Measurements from ENCODE around the gene ABCC8. TPM values are rescaled to one million over a fixed set of nuclear protein-coding genes. Genes with fewer than 3 reads are reported as not detected.

The ABCC8 gene
- total and polyA plus RNA-seq, 4 experiments from 2014 or later: not detected

DNA sequence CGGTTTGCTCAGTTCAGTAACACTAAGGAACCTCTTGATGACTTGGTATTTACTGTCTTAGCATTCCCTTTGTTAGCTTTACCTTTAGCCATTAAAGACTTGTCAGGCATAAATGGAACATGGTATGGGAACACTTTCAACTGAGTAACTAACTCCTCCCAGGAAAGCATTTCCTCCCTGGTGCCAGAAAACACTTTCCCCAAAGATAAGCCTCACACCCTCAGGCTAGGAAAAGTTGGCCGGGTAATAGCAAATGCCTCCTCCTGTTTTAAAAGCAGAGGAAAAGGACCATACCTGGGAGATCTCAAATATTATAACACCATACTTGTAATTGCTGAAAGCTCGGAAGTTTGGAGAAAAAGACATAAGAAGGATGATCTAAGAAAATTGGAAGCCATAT is 100.2 kb downstream of the ABCC8 start:
- CTCF ChIA-PET (ENCODE audit: partially characterized antibody): no interaction called here
- Histone ChIP-seq H3K4me3 (ENCODE audit: low read length in 2 of 2) (no peak overlapping the region), H3K27ac (ENCODE audit: low read depth, low read length) (no peak overlapping the region), H3K27me3 (ENCODE audit: insufficient read depth, low read length) (no peaks in the 10 kb centered on the region), H3K9me3 (ENCODE audit: control insufficient read depth in 1 of 2, low read length in 2 of 2) (peaks cover 0 to 14% of the 10 kb centered on the region in 2 donors), H3K4me1 (ENCODE audit: insufficient read depth, low read length) (no peaks in the 10 kb centered on the region), H3K36me3 (ENCODE audit: insufficient read depth, low read length) (no peaks in the 10 kb centered on the region)
- Mint-ChIP-seq H3K27me3 (no peaks in the 10 kb centered on the region), H3K4me3 (no peak overlapping the region), H3K4me1 (no peaks in the 10 kb centered on the region), H3K9me3 (peaks cover 0 to 29% (median 16%) of the 10 kb centered on the region in 8 donors), H3K27ac (no peak overlapping the region), H3K36me3 (peaks cover 18 to 33% of the 10 kb centered on the region in 2 donors)
- POLR2A ChIA-PET (ENCODE audit: partially characterized antibody): no interaction called here
- intact Hi-C loops (cut with micrococcal nuclease): no loop called here
- DNase-seq: no peak

- Mint-ChIP-seq H3K27ac (no peak overlapping the region), H3K27me3 (no peaks in the 10 kb centered on the region), H3K9me3 (peaks cover 0 to 39% (median 26%) of the 10 kb centered on the region in 8 donors), H3K4me1 (no peaks in the 10 kb centered on the region), H3K4me3 (no peak overlapping the region), H3K36me3 (peaks cover 28 to 43% of the 10 kb centered on the region in 2 donors)
- H3K9me3 ChIP-seq (ENCODE audit: control insufficient read depth in 1 of 2, low read length in 2 of 2): peaks cover 0 to 24% of the 10 kb centered on the region in 2 donors
- H3K27ac ChIP-seq (ENCODE audit: low read depth, low read length): no peak overlapping the region
- H3K4me3 ChIP-seq (ENCODE audit: low read length in 2 of 2): no peak overlapping the region
- DNase-seq: no peak
- no peaks in the 10 kb centered on the region for H3K36me3 ChIP-seq (ENCODE audit: insufficient read depth, low read length)
- ChIA-PET CTCF (ENCODE audit: partially characterized antibody) (interaction anchor here (0.9 to 2.0 kb wide), 4 partner anchors 8 to 13 kb away, joined by 3 to 6 read pairs (median 4); partner anchors contain the start of gene KCNJ11), POLR2A (ENCODE audit: partially characterized antibody) (no interaction called here)
- no peaks in the 10 kb centered on the region for H3K27me3 ChIP-seq (ENCODE audit: insufficient read depth, low read length)
- intact Hi-C loops (cut with micrococcal nuclease): no loop called here
- H3K4me1 ChIP-seq (ENCODE audit: insufficient read depth, low read length): no peaks in the 10 kb centered on the region
Measured at GRCh38 chr11:17375547-17375946, 101.1 kb downstream of the ABCC8 start.

GRCh38 chr11:17371614-17372013 is 105.0 kb downstream of the ABCC8 start:
- intact Hi-C loops (cut with micrococcal nuclease): no loop called here
- H3K9me3 Mint-ChIP-seq: peaks cover 0 to 58% (median 42%) of the 10 kb centered on the region in 8 donors
- Histone ChIP-seq H3K4me3 (ENCODE audit: low read length in 2 of 2) (no peak overlapping the region), H3K27me3 (ENCODE audit: insufficient read depth, low read length) (no peaks in the 10 kb centered on the region), H3K9me3 (ENCODE audit: control insufficient read depth in 1 of 2, low read length in 2 of 2) (peaks cover 0 to 26% of the 10 kb centered on the region in 2 donors), H3K36me3 (ENCODE audit: insufficient read depth, low read length) (no peaks in the 10 kb centered on the region), H3K4me1 (ENCODE audit: insufficient read depth, low read length) (no peaks in the 10 kb centered on the region), H3K27ac (ENCODE audit: low read depth, low read length) (no peak overlapping the region)
- peaks cover 53 to 73% of the 10 kb centered on the region in 2 donors for H3K36me3 Mint-ChIP-seq
- ChIA-PET CTCF (ENCODE audit: partially characterized antibody) (no interaction called here), POLR2A (ENCODE audit: partially characterized antibody) (no interaction called here)
- H3K27me3 Mint-ChIP-seq: no peaks in the 10 kb centered on the region
- H3K4me3 Mint-ChIP-seq: no peak overlapping the region
- no peak overlapping the region for H3K27ac Mint-ChIP-seq
- DNase-seq: no peak
- H3K4me1 Mint-ChIP-seq: no peaks in the 10 kb centered on the region

- POLR2A ChIA-PET (ENCODE audit: partially characterized antibody): no interaction called here
- Histone ChIP-seq H3K4me1 (ENCODE audit: insufficient read depth, low read length) (no peaks in the 10 kb centered on the region), H3K9me3 (ENCODE audit: control insufficient read depth in 1 of 2, low read length in 2 of 2) (peaks cover 0 to 26% of the 10 kb centered on the region in 2 donors), H3K36me3 (ENCODE audit: insufficient read depth, low read length) (no peaks in the 10 kb centered on the region), H3K27me3 (ENCODE audit: insufficient read depth, low read length) (no peaks in the 10 kb centered on the region), H3K27ac (ENCODE audit: low read depth, low read length) (no peak overlapping the region), H3K4me3 (ENCODE audit: low read length in 2 of 2) (no peak overlapping the region)
- intact Hi-C loops (cut with micrococcal nuclease): no loop called here
- no peak for DNase-seq
- Mint-ChIP-seq H3K4me3 (no peak overlapping the region), H3K27ac (no peak overlapping the region), H3K9me3 (peaks cover 0 to 58% (median 42%) of the 10 kb centered on the region in 8 donors), H3K27me3 (no peaks in the 10 kb centered on the region), H3K4me1 (no peaks in the 10 kb centered on the region), H3K36me3 (peaks cover 53 to 73% of the 10 kb centered on the region in 2 donors)
- CTCF ChIA-PET (ENCODE audit: partially characterized antibody): interaction anchor here (2.3 kb wide), 1 partner anchor 14 kb away, joined by 9 read pairs; no protein-coding TSS in a partner anchor
Measured at GRCh38 chr11:17369684-17370243, 106.9 kb downstream of the ABCC8 start.

GRCh38 chr11:17369094-17369493 is 107.6 kb downstream of the ABCC8 start:
- no peak for DNase-seq
- H3K36me3 Mint-ChIP-seq: peaks cover 52 to 67% of the 10 kb centered on the region in 2 donors
- H3K27me3 Mint-ChIP-seq: no peaks in the 10 kb centered on the region
- ChIA-PET CTCF (ENCODE audit: partially characterized antibody) (interaction anchor here (2.3 kb wide), 1 partner anchor 15 kb away, joined by 9 read pairs; no protein-coding TSS in a partner anchor), POLR2A (ENCODE audit: partially characterized antibody) (no interaction called here)
- no peak overlapping the region for H3K27ac Mint-ChIP-seq
- Histone ChIP-seq H3K27ac (ENCODE audit: low read depth, low read length) (no peak overlapping the region), H3K27me3 (ENCODE audit: insufficient read depth, low read length) (no peaks in the 10 kb centered on the region), H3K9me3 (ENCODE audit: control insufficient read depth in 1 of 2, low read length in 2 of 2) (peaks cover 0 to 26% of the 10 kb centered on the region in 2 donors), H3K4me3 (ENCODE audit: low read length in 2 of 2) (no peak overlapping the region), H3K4me1 (ENCODE audit: insufficient read depth, low read length) (no peaks in the 10 kb centered on the region), H3K36me3 (ENCODE audit: insufficient read depth, low read length) (no peaks in the 10 kb centered on the region)
- H3K4me1 Mint-ChIP-seq: no peaks in the 10 kb centered on the region
- peaks cover 0 to 55% (median 42%) of the 10 kb centered on the region in 8 donors for H3K9me3 Mint-ChIP-seq
- intact Hi-C loops (cut with micrococcal nuclease): no loop called here
- H3K4me3 Mint-ChIP-seq: no peak overlapping the region

DNA sequence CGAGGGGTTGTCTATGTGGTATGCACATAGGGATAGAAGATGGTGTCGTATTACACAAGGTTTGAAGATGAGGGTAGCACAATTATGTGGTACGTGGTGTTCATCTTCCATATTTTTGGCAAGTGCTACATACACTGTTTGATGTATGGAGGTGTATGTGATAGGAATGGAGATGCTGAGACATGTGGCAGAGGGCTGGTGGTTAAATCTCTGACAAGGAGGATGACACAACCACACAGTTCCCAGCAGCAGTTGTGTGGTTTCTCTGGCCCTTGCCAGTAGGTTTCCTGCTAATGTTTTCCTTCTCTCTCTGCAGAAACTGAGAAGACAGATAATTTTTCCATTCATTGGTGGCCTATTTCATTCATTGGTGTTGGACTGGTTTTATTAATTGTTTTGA is 108.1 kb downstream of the ABCC8 start:
- H3K36me3 ChIP-seq (ENCODE audit: insufficient read depth, low read length): no peaks in the 10 kb centered on the region
- Mint-ChIP-seq H3K4me1 (no peaks in the 10 kb centered on the region), H3K36me3 (peaks cover 52 to 65% of the 10 kb centered on the region in 2 donors), H3K27me3 (no peaks in the 10 kb centered on the region), H3K9me3 (peaks cover 0 to 52% (median 40%) of the 10 kb centered on the region in 8 donors), H3K4me3 (no peak overlapping the region), H3K27ac (no peak overlapping the region)
- CTCF ChIA-PET (ENCODE audit: partially characterized antibody): interaction anchor here (2.1 kb wide), 1 partner anchor 14 kb away, joined by 15 read pairs; no protein-coding TSS in a partner anchor
- no peaks in the 10 kb centered on the region for H3K4me1 ChIP-seq (ENCODE audit: insufficient read depth, low read length)
- no peak overlapping the region for H3K27ac ChIP-seq (ENCODE audit: low read depth, low read length)
- H3K9me3 ChIP-seq (ENCODE audit: control insufficient read depth in 1 of 2, low read length in 2 of 2): peaks cover 0 to 26% of the 10 kb centered on the region in 2 donors
- H3K4me3 ChIP-seq (ENCODE audit: low read length in 2 of 2): no peak overlapping the region
- no peaks in the 10 kb centered on the region for H3K27me3 ChIP-seq (ENCODE audit: insufficient read depth, low read length)
- DNase-seq: no peak
- intact Hi-C loops (cut with micrococcal nuclease): no loop called here
- POLR2A ChIA-PET (ENCODE audit: partially characterized antibody): no interaction called here

DNA sequence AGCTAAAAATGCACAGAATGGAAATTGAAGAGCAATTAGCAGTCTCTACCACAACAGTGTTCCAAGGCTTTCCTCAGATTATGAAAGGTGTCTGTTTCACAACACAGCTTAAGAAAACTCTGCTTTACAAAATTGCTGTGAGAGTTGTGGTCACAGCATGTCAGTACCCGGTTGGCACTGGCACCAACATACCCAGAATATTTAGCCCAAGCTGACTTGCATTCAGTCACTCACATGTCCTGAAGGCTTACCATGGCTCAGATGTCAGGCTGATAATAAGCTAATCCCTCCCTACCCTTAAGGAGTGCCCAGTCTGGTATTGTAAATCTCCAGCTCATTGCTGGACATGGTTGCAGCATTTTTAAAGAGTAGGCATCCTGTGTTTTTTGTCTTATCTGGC is 110.2 kb downstream of the ABCC8 start:
- CTCF ChIA-PET (ENCODE audit: partially characterized antibody): interaction anchor here (1.0 to 2.1 kb wide), 6 partner anchors 12 to 162 kb away, joined by 3 to 15 read pairs (median 4); partner anchors contain the start of gene KCNJ11
- POLR2A ChIA-PET (ENCODE audit: partially characterized antibody): no interaction called here
- intact Hi-C loops (cut with micrococcal nuclease): no loop called here

More for the DNA sequence above, 110.2 kb downstream of the ABCC8 start:
- no peak overlapping the region for H3K4me3 ChIP-seq (ENCODE audit: low read length in 2 of 2)
- Mint-ChIP-seq H3K9me3 (peaks cover 0 to 33% (median 24%) of the 10 kb centered on the region in 8 donors), H3K27ac (no peak overlapping the region), H3K27me3 (no peaks in the 10 kb centered on the region), H3K4me3 (no peak overlapping the region), H3K4me1 (no peaks in the 10 kb centered on the region), H3K36me3 (peaks cover 35 to 48% of the 10 kb centered on the region in 2 donors)
- H3K36me3 ChIP-seq (ENCODE audit: insufficient read depth, low read length): no peaks in the 10 kb centered on the region
- peaks cover 0 to 12% of the 10 kb centered on the region in 2 donors for H3K9me3 ChIP-seq (ENCODE audit: control insufficient read depth in 1 of 2, low read length in 2 of 2)
- no peaks in the 10 kb centered on the region for H3K4me1 ChIP-seq (ENCODE audit: insufficient read depth, low read length)
- DNase-seq: no peak
- no peak overlapping the region for H3K27ac ChIP-seq (ENCODE audit: low read depth, low read length)
- no peaks in the 10 kb centered on the region for H3K27me3 ChIP-seq (ENCODE audit: insufficient read depth, low read length)
